GM12878 (cell line): ENCODE data around the gene PFKL. TPM values are rescaled to one million over a fixed set of nuclear protein-coding genes. Genes with fewer than 3 reads are reported as not detected.

Experiments
- ATAC-seq: fragments of 200-7000 bp; cut with Tn5 transposase; 3 replicates; pipeline ENCODE4 v1.9.1; 2020; ENCODE audit warnings: mild to moderate bottlenecking, moderate library complexity
- BruUV-seq: library from RNA; stranded (reverse); fragments of 400-500 nt; replicated peaks from 2 replicates; lab custom pipeline; 2021; lab: Mats Ljungman, UMichigan
- CTCF ChIA-PET: fragments of 300-600 bp; sonication (Branson Sonifier 250); formaldehyde crosslinking; extraction: SDS; loops from one replicate; lab custom pipeline; 2021; ENCODE audit warnings: inconsistent platforms; lab: Yijun Ruan, JAX
- POLR2A ChIA-PET: fragments of 350-600 bp; formaldehyde crosslinking; extraction: SDS; loops from one replicate; lab custom pipeline; 2021; ENCODE audit warnings: inconsistent platforms; lab: Charles Lee
- RAD21 ChIA-PET: fragments of 300-600 bp; sonication (Branson Sonifier 250); formaldehyde crosslinking; loops from one replicate; lab custom pipeline; 2023; ENCODE audit warnings: antibody characterized with exemption; ENCODE audit not compliant: unreplicated experiment; lab: Charles Lee
- SMC1A ChIA-PET: fragments of 300-600 bp; sonication (Branson Sonifier 250); formaldehyde crosslinking; loops from one replicate; lab custom pipeline; 2023; ENCODE audit not compliant: unreplicated experiment, uncharacterized antibody; lab: Charles Lee
- DNase-seq: peaks from one replicate; pipeline ENCODE4 v3.0.0-alpha.2; 2011; ENCODE audit warnings: low read depth, low spot score
- FAIRE-seq: peaks from 3 replicates; lab custom pipeline; 2011; peaks lifted over from hg19 to GRCh38; lab: Jason Lieb, UNC
- H2AFZ ChIP-seq: 2 replicates; pipeline ENCODE4 v1.6.0; 2011; ENCODE audit warnings: low read depth, low read length, control low read depth; ENCODE audit not compliant: control insufficient read depth
- H3K27ac ChIP-seq: 2 replicates; pipeline ENCODE4 v1.5.1; 2011; ENCODE audit warnings: control low read depth; ENCODE audit not compliant: control insufficient read depth, insufficient read depth
- H3K27me3 ChIP-seq, 2 experiments: replicated peaks in 1 of 2; 2 replicates each; pipeline versions ENCODE4 v1.6.0 to v1.6.1; 2011; ENCODE audit warnings: low read length in 1 of 2; ENCODE audit not compliant: control insufficient read depth in 2 of 2, insufficient read depth in 2 of 2
- H3K36me3 ChIP-seq, 2 experiments: 2 replicates each; pipeline ENCODE4 v1.5.1; 2011; ENCODE audit warnings: low read length in 1 of 2; ENCODE audit not compliant: control insufficient read depth in 2 of 2, insufficient read depth in 2 of 2
- H3K4me1 ChIP-seq: 2 replicates; pipeline ENCODE4 v1.6.1; 2011; ENCODE audit warnings: mild to moderate bottlenecking, low read length, moderate library complexity, mixed read lengths; ENCODE audit not compliant: control insufficient read depth, insufficient read depth
- H3K4me2 ChIP-seq: 2 replicates; pipeline ENCODE4 v1.6.0; 2011; ENCODE audit warnings: control low read depth; ENCODE audit not compliant: control insufficient read depth, insufficient read depth
- H3K4me3 ChIP-seq: fragments of 200-600 bp; sonication (generic); 2 replicates; pipeline ENCODE4 v1.5.1; 2016
- H3K79me2 ChIP-seq: 2 replicates; pipeline ENCODE4 v1.6.0; 2011; ENCODE audit warnings: low read length; ENCODE audit not compliant: control insufficient read depth, insufficient read depth
- H3K9ac ChIP-seq: 2 replicates; pipeline ENCODE4 v1.8.0; 2011; ENCODE audit warnings: low read length, control low read depth, mixed read lengths; ENCODE audit not compliant: control insufficient read depth, insufficient read depth
- H3K9me3 ChIP-seq: replicated peaks from 3 replicates; pipeline ENCODE4 v1.5.1; 2011; ENCODE audit warnings: mild to moderate bottlenecking, low read length; ENCODE audit not compliant: control insufficient read depth, insufficient read depth
- H4K20me1 ChIP-seq: 2 replicates; pipeline ENCODE4 v1.6.0; 2011; ENCODE audit not compliant: control insufficient read depth, insufficient read depth
- CBX3 ChIP-seq: fragments of 200-600 bp; sonication (generic); IDR thresholded peaks from 2 replicates; pipeline ENCODE4 v1.6.1; 2016; ENCODE audit warnings: low read depth, borderline replicate concordance
- CEBPZ ChIP-seq: fragments of 150-350 bp; IDR thresholded peaks from 2 replicates; pipeline ENCODE4 v1.6.1; 2016; ENCODE audit warnings: low read depth, low read length
- PAX8 ChIP-seq: fragments of 450-650 bp; IDR thresholded peaks from 2 replicates; pipeline ENCODE4 v1.6.1; 2017; ENCODE audit warnings: mild to moderate bottlenecking, moderate library complexity
- RUNX3 ChIP-seq: IDR thresholded peaks from 2 replicates; pipeline ENCODE4 v1.6.1; 2012; ENCODE audit warnings: low read length, inconsistent platforms
- SIN3A ChIP-seq: IDR thresholded peaks from 2 replicates; pipeline ENCODE4 v1.6.1; 2012; ENCODE audit warnings: low read depth, low read length, improper control_type of control experiment
- SUPT20H ChIP-seq: IDR thresholded peaks from 2 replicates; pipeline ENCODE4 v1.6.1; 2011; ENCODE audit warnings: low read depth, mild to moderate bottlenecking, low read length, moderate library complexity, borderline replicate concordance; ENCODE audit not compliant: control insufficient read depth
- SUZ12 ChIP-seq: fragments of 200-600 bp; sonication (generic); IDR thresholded peaks from one replicate; pipeline ENCODE4 v1.6.1; 2018; ENCODE audit warnings: antibody characterized with exemption, mild to moderate bottlenecking; ENCODE audit not compliant: unreplicated experiment
- TARDBP ChIP-seq: IDR thresholded peaks from 2 replicates; pipeline ENCODE4 v1.6.1; 2016; ENCODE audit warnings: borderline replicate concordance
- ZBTB33 ChIP-seq: fragments of 450-650 bp; IDR thresholded peaks from 2 replicates; pipeline ENCODE4 v1.6.1; 2017; ENCODE audit warnings: mild to moderate bottlenecking
- ZNF24 ChIP-seq: fragments of 450-650 bp; IDR thresholded peaks from 2 replicates; pipeline ENCODE4 v1.6.1; 2017; ENCODE audit warnings: antibody characterized with exemption, mild to moderate bottlenecking
- WGBS: methylation state at CpG from one replicate; pipeline ENCODE4 v1.1.6; 2016; ENCODE audit warnings: low lambda C conversion rate; ENCODE audit not compliant: insufficient replicate concordance, insufficient coverage; ENCODE audit errors: missing lambda C conversion rate; 5-methylcytosine and 5-hydroxymethylcytosine counted together
- in situ Hi-C: fragments of 300-500 bp; cut with MboI; formaldehyde crosslinking; loops from 9 replicates; pipeline ENCODE4 v1.14.3; 2018; ENCODE audit warnings: mixed read lengths
- intact Hi-C: fragments of 100-400 bp; cut with micrococcal nuclease; formaldehyde crosslinking; loops from one replicate; pipeline ENCODE4 v1.14.2; 2022; ENCODE audit not compliant: unreplicated experiment
- polyA plus RNA-seq, 11 experiments: library from polyadenylated mRNA; depleted of rRNA in 4 of 11; unstranded in 6 of 11; stranded (reverse) in 5 of 11; fragments of >200 nt; fragmentation: Nextera tagmentation in 4 of 11; fragmentation: Illumina TruSeq in 1 of 11; extraction: Ambion mirVana in 4 of 11; extraction: Trizol in 1 of 11; gene quantifications; 1 replicate in 1 of 11; 2 replicates in 10 of 11; pipeline versions ENCODE4 v1.2.1 to v1.2.3, GENCODE V29; 2011 to 2016; ENCODE audit warnings: inconsistent platforms in 2 of 11, missing spikeins in 2 of 11, low read depth in 1 of 11
- total RNA-seq, 4 experiments: library from RNA; depleted of rRNA in 3 of 4; stranded (reverse); fragments of >200 nt in 3 of 4; fragmentation: Illumina TruSeq in 1 of 4; extraction: Trizol in 1 of 4; gene quantifications; 2 replicates each; pipeline versions ENCODE4 v1.2.1 to v1.2.3, GENCODE V29; 2013 to 2021

The PFKL gene
- total and polyA plus RNA-seq, 10 of the 15 experiments (the other 5 are each of a cell fraction or from before 2014, with no cell fraction given), result 1.2 to 192 (median 112) TPM

GRCh38 chr21:44255511-44255981 is 44.3 kb upstream of the PFKL start:
- Histone ChIP-seq H3K36me3 (no peaks in the 10 kb centered on the region), H3K9me3 (no peaks in the 10 kb centered on the region), H3K79me2 (no peaks in the 10 kb centered on the region), H3K27me3 (no peaks in the 10 kb centered on the region; a peak in 1 of 4 replicates), H3K4me2 (no peak overlapping the region), H3K9ac (no peak overlapping the region), H2AFZ (no peak overlapping the region), H4K20me1 (no peaks in the 10 kb centered on the region), H3K4me3 (no peak overlapping the region), H3K27ac (no peak overlapping the region), H3K4me1 (no peaks in the 10 kb centered on the region)
- in situ Hi-C loops, result no loop called here
- ChIA-PET RAD21 (no interaction called here), CTCF (no interaction called here), POLR2A (no interaction called here), SMC1A (no interaction called here)
- intact Hi-C loops, result no loop called here
- ATAC-seq (no peak), FAIRE-seq (no peak), DNase-seq (no peak)
- 74% methylated on average over 9 of the region's 11 CpGs for WGBS
- no TSS peak for BruUV-seq
- TF ChIP-seq SUZ12 (no peak), CEBPZ (no peak), TARDBP (no peak), SUPT20H (no peak), ZBTB33 (no peak), RUNX3 (no peak), PAX8 (no peak), CBX3 (no peak), SIN3A (no peak), ZNF24 (no peak)
